Measurements from ENCODE around the gene RAB30. TPM values are rescaled to one million over a fixed set of nuclear protein-coding genes. Genes with fewer than 3 reads are reported as not detected.
A peak's percentile ranks its signal among the peaks of the same experiment; 100 is the strongest.

The RAB30 gene
- total and polyA plus RNA-seq, 3 donors from 2014 or later = 11.4 to 13.1 (median 12.3) TPM

DNA sequence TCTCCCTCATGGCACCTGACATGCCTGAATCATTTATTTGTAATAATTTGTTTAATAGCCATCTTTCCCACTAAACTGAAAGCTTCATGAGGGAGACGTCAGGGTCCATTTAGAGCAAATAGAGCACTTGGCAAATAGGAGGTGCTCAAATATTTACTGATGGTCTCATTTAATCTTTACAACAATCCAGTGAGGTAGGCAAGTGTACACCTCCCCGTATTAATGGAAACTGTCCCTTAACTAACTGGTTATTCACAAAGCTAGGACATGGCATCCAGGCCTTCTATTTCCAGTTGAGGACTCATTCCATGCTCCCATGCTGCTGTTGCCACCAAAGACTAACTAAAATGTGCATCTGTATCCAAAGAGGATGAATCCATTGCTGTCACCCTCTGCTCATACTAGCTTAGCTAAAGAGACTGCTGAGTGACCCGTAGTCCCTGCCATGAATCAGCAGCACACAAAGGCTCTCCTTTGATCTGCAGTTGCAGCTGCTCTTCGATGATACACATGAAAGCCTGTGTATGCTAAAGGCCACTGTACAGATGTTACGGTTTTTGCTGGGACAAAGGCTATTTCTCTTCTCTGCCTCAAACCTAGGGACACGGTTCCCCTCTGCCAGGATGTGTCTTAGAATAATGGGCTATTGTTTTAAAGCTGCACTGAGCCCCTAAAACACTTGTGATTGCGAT is 82.6 kb downstream of the RAB30 start:
- intact Hi-C loops (cut with DNase I; ENCODE audit: low total_unique reads) = no loop called here
- Histone ChIP-seq H3K36me3 (ENCODE audit: low read depth, missing control alignments) (no peaks in the 10 kb centered on the region), H3K27me3 (no peaks in the 10 kb centered on the region), H3K4me3 (no peak overlapping the region), H3K27ac (no peak overlapping the region), H3K4me1 (peaks cover 21% of the 10 kb centered on the region), H3K9me3 (no peaks in the 10 kb centered on the region)
- no peak for DNase-seq
- TF ChIP-seq POLR2A (IDR thresholded peaks at IDR 0.05) = no peak
- WGBS, 2 donors = 74 to 80% methylated on average over 7 of the region's 7 CpGs

DNA sequence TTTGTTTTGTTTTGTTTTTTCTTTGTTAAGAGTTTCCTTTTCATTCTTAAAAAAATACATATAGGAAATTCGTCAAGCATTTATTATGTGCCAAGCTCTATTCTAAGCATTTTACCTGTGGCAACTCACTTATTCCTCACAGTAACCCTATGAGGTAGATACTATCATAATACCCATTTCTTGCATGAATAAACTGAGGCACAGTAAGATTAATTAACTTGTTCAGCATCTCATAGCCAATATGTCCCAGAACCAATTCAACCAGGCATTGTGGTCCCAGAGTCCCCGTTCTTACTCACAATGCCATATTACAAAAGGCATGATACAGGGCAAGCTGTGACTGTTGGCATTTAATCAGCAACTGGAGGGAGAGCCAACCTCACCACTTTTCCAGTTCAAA is 83.7 kb downstream of the RAB30 start:
- DNase-seq = no peak
- intact Hi-C loops (cut with DNase I; ENCODE audit: low total_unique reads) = no loop called here
- Histone ChIP-seq H3K36me3 (ENCODE audit: low read depth, missing control alignments) (no peaks in the 10 kb centered on the region), H3K27me3 (no peaks in the 10 kb centered on the region), H3K27ac (no peak overlapping the region), H3K4me1 (peaks cover 21% of the 10 kb centered on the region), H3K4me3 (no peak overlapping the region), H3K9me3 (no peaks in the 10 kb centered on the region)
- WGBS, 2 donors = 92 to 93% methylated on average over 2 of the region's 2 CpGs
- no peak for TF ChIP-seq POLR2A (IDR thresholded peaks at IDR 0.05)
- no peak for TF ChIP-seq CTCF (IDR thresholded peaks at IDR 0.05)

GRCh38 chr11:82986446-82986845 is 85.3 kb downstream of the RAB30 start:
- H3K4me1 ChIP-seq = peaks cover 14% of the 10 kb centered on the region
- H3K36me3 ChIP-seq (ENCODE audit: low read depth, missing control alignments) = no peaks in the 10 kb centered on the region
- TF ChIP-seq POLR2A (IDR thresholded peaks at IDR 0.05) (no peak), CTCF (IDR thresholded peaks at IDR 0.05) (no peak)
- intact Hi-C loops (cut with DNase I; ENCODE audit: low total_unique reads) = no loop called here
- 47 to 57% methylated on average over 3 of the region's 3 CpGs for WGBS, 2 donors
- H3K4me3 ChIP-seq = no peak overlapping the region
- no peaks in the 10 kb centered on the region for H3K9me3 ChIP-seq
- peak; percentile 46 for DNase-seq
- H3K27me3 ChIP-seq = no peaks in the 10 kb centered on the region
- peak overlapping the region in 1 of 2 donors; percentile 59 for H3K27ac ChIP-seq

GRCh38 chr11:82981852-82982251 is 89.8 kb downstream of the RAB30 start:
- intact Hi-C loops (cut with DNase I; ENCODE audit: low total_unique reads) = no loop called here
- Histone ChIP-seq H3K4me3 (no peak overlapping the region), H3K36me3 (ENCODE audit: low read depth, missing control alignments) (no peaks in the 10 kb centered on the region), H3K9me3 (no peaks in the 10 kb centered on the region), H3K27ac (no peak overlapping the region), H3K27me3 (no peaks in the 10 kb centered on the region), H3K4me1 (peaks cover 7% of the 10 kb centered on the region)
- TF ChIP-seq POLR2A (IDR thresholded peaks at IDR 0.05) (no peak), CTCF (IDR thresholded peaks at IDR 0.05) (no peak)
- no peak for DNase-seq
- WGBS, 2 donors = 93 to 98% methylated on average over 6 of the region's 6 CpGs

DNA sequence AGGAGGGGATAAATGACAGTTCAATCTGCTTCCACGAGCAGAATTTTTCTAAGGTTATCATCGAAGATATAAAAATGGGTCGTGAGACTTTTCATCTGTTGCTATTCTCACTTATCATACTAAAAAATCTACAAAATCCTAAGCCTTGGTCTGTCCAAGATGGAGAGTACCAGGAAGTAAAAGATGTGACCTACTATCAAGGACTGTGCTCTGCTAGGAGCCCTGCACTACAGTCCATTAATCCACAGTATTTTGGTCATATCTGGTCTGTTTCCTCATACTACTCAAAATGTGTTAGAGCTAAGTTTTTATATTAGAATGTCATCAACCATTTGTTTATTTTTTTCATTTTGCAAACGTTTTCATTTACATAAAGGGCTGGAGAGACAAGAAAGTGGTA is 90.8 kb downstream of the RAB30 start:
- no peak for DNase-seq
- intact Hi-C loops (cut with DNase I; ENCODE audit: low total_unique reads) = no loop called here

More for the DNA sequence above, 90.8 kb downstream of the RAB30 start:
- Histone ChIP-seq H3K36me3 (ENCODE audit: low read depth, missing control alignments) (no peaks in the 10 kb centered on the region), H3K27me3 (no peaks in the 10 kb centered on the region), H3K9me3 (no peaks in the 10 kb centered on the region), H3K4me3 (no peak overlapping the region), H3K4me1 (no peaks in the 10 kb centered on the region), H3K27ac (no peak overlapping the region)
- no peak for TF ChIP-seq POLR2A (IDR thresholded peaks at IDR 0.05)
- no peak for TF ChIP-seq CTCF (IDR thresholded peaks at IDR 0.05)
- WGBS, 2 donors = 86 to 87% methylated on average over 4 of the region's 4 CpGs
